ENCODE results near the gene KLK3. TPM values are rescaled to one million over a fixed set of nuclear protein-coding genes. Genes with fewer than 3 reads are reported as not detected.
"Not testable (repeated sequence)": the region's sequence is repeated elsewhere in the genome, so short reads cannot be mapped to it uniquely, and the experiment has no call there.

The KLK3 gene
- total RNA-seq, 4 donors from 2014 or later, result not detected

DNA sequence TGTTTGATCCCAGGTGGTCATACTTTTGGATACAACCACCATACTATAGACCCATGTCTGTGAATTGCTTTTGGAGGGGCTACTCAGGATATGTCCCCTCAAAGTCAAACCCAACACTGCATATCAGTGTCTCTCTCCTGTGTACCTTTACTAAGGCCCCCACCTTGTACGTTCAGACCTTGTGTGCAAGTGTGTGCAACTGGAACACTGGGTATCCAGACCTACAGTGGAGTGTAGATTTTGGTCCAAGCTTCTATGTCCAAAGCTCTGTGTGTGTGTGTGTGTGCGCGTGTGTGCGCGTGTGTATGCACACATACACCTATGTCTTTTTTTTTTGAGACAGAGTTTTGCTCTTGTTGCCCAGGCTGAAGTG, 36.5 kb downstream of the KLK3 start:
- no peak for ATAC-seq
- intact Hi-C loops (cut with DNase I; ENCODE audit: low total_unique reads), result no loop called here
- Histone ChIP-seq H3K27ac (no peak overlapping the region), H3K4me3 (no peak overlapping the region), H3K4me1 (no peaks in the 10 kb centered on the region), H3K36me3 (no peaks in the 10 kb centered on the region), H3K27me3 (peaks cover 0 to 3% (median 0%) of the 10 kb centered on the region in 3 donors), H3K9me3 (no peaks in the 10 kb centered on the region)
- TF ChIP-seq, protein P1, sequence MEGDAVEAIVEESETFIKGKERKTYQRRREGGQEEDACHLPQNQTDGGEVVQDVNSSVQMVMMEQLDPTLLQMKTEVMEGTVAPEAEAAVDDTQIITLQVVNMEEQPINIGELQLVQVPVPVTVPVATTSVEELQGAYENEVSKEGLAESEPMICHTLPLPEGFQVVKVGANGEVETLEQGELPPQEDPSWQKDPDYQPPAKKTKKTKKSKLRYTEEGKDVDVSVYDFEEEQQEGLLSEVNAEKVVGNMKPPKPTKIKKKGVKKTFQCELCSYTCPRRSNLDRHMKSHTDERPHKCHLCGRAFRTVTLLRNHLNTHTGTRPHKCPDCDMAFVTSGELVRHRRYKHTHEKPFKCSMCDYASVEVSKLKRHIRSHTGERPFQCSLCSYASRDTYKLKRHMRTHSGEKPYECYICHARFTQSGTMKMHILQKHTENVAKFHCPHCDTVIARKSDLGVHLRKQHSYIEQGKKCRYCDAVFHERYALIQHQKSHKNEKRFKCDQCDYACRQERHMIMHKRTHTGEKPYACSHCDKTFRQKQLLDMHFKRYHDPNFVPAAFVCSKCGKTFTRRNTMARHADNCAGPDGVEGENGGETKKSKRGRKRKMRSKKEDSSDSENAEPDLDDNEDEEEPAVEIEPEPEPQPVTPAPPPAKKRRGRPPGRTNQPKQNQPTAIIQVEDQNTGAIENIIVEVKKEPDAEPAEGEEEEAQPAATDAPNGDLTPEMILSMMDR (IDR thresholded peaks at IDR 0.05 in 4 of 5, conservative IDR thresholded peaks at IDR 0.05 in 1 of 5), result no peak
- TF ChIP-seq POLR2A (IDR thresholded peaks at IDR 0.05), result no peak
- no peak for DNase-seq
- in situ Hi-C loops (cut with MboI; ENCODE audit: low sequenced_read_pairs in 4 of 4), result no loop called here

DNA sequence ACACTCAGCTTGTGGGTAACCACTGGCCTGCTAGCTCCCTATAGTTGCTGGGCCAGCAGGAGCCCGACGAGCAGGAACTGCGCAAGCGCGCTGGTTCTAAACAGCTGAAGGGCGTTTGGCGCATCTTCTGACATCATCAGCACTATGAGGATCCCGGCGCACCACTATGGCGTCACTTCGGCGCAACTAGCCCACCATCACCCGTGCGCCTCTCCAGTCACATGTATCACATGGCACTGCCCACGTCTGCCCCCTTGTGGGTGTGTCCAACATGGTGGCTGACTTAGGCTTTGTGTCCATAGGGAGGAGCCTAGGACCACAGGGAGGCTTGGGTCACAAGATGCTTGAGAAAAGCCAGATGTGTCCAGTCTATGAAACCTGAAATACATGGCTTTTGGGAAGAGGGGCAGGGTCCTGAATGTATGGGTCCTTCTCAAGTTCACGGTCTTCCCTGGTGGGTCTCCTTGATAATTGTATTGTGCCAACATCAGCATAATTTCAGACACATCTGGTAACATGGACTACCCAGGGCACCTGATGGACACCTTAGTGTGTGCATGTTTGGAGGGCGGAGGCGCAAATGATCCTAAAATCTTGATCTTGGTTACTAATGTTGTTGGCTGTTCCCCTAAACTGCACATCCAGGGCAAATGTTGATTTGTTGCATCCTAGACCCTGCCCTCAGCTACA, 38.5 kb downstream of the KLK3 start:
- Histone ChIP-seq H3K36me3 (no peaks in the 10 kb centered on the region), H3K4me1 (no peaks in the 10 kb centered on the region), H3K9me3 (no peaks in the 10 kb centered on the region), H3K27me3 (peaks cover 0 to 3% (median 0%) of the 10 kb centered on the region in 3 donors), H3K27ac (no peak overlapping the region), H3K4me3 (no peak overlapping the region)
- in situ Hi-C loops (cut with MboI; ENCODE audit: low sequenced_read_pairs in 4 of 4), result no loop called here
- intact Hi-C loops (cut with DNase I; ENCODE audit: low total_unique reads), result no loop called here
- DNase-seq (no peak), ATAC-seq (no peak)
- no peak for TF ChIP-seq POLR2A (IDR thresholded peaks at IDR 0.05)
- TF ChIP-seq, protein P1 (IDR thresholded peaks at IDR 0.05 in 4 of 5, conservative IDR thresholded peaks at IDR 0.05 in 1 of 5), result no peak

GRCh38 chr19:50894478-50895356, 40.0 kb downstream of the KLK3 start:
- intact Hi-C loops (cut with DNase I; ENCODE audit: low total_unique reads) (no loop called here), in situ Hi-C loops (cut with MboI; ENCODE audit: low sequenced_read_pairs in 4 of 4) (no loop called here)
- Histone ChIP-seq H3K27me3 (peaks cover 0 to 3% (median 0%) of the 10 kb centered on the region in 3 donors), H3K36me3 (no peaks in the 10 kb centered on the region), H3K4me3 (no peak overlapping the region), H3K4me1 (no peaks in the 10 kb centered on the region), H3K27ac (no peak overlapping the region), H3K9me3 (no peaks in the 10 kb centered on the region)
- no peak for ATAC-seq
- no peak for DNase-seq
- TF ChIP-seq, protein P1 (IDR thresholded peaks at IDR 0.05 in 4 of 5, conservative IDR thresholded peaks at IDR 0.05 in 1 of 5), result no peak
- TF ChIP-seq POLR2A (IDR thresholded peaks at IDR 0.05), result no peak

GRCh38 chr19:50896089-50896590, 41.4 kb downstream of the KLK3 start:
- H3K36me3 ChIP-seq; H3K4me3 ChIP-seq; H3K27me3 ChIP-seq; intact Hi-C loops (cut with DNase I; ENCODE audit: low total_unique reads); in situ Hi-C loops (cut with MboI; ENCODE audit: low sequenced_read_pairs in 4 of 4); H3K4me1 ChIP-seq; H3K9me3 ChIP-seq; ATAC-seq; DNase-seq; H3K27ac ChIP-seq: not testable (repeated sequence)

- peak in 1 of 2 donors; percentile 60 for ATAC-seq
- in situ Hi-C loops (cut with MboI; ENCODE audit: low sequenced_read_pairs in 4 of 4), result no loop called here
- TF ChIP-seq, protein P1 (IDR thresholded peaks at IDR 0.05 in 4 of 5, conservative IDR thresholded peaks at IDR 0.05 in 1 of 5), result no peak
- no peak for TF ChIP-seq POLR2A (IDR thresholded peaks at IDR 0.05)
- intact Hi-C loops (cut with DNase I; ENCODE audit: low total_unique reads), result no loop called here
- Histone ChIP-seq H3K27me3 (peaks cover 0 to 3% (median 0%) of the 10 kb centered on the region in 3 donors), H3K4me3 (no peak overlapping the region), H3K9me3 (no peaks in the 10 kb centered on the region), H3K36me3 (no peaks in the 10 kb centered on the region), H3K4me1 (no peaks in the 10 kb centered on the region), H3K27ac (no peak overlapping the region)
- DNase-seq, result no peak
Observed at GRCh38 chr19:50896591-50897190, 42.0 kb downstream of the KLK3 start.
